Loucy (cell line): ENCODE measurements around the gene ADGRG7.

ENCODE experiments used
- CTCF ChIP-seq: fragments of 200-600 bp; sonication (generic); conservative IDR thresholded peaks from 2 replicates; pipeline ENCODE4 v1.5.1; 2014; ENCODE audit warnings: mild to moderate bottlenecking, antibody characterized with exemption, low read length
- EZH2phosphoT487 ChIP-seq: fragments of 200-600 bp; IDR thresholded peaks from 2 replicates; pipeline ENCODE4 v1.6.1; 2018; ENCODE audit warnings: antibody characterized with exemption, mild to moderate bottlenecking, moderate library complexity, borderline replicate concordance

DNA sequence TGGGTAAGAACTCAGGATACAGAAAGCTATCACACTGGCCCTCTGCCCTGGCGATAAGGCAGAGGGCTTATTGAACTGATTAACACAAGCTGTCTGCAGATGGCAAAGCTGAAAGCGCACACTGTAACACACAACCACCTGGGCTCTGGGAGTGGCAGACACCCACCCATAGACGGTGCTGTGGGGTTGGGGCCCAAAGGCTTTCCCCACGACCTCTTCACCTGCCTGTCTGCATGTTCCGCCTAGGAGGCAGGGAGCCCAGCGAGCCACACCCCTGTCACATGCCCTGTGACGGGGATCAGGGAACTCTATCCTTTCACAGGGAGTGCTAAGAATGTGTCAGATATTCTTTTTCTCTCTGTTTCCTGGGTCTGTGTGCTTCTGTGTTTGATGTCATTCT is 87.8 kb downstream of the ADGRG7 start:
- TF ChIP-seq CTCF = no peak
- no peak for TF ChIP-seq EZH2phosphoT487
